ENCODE data around the gene JUND. TPM values are rescaled to one million over a fixed set of nuclear protein-coding genes. Genes with fewer than 3 reads are reported as not detected.

Gene JUND
- total and polyA plus RNA-seq, 2 experiments from 2014 or later, result 40.0 to 181 TPM

DNA sequence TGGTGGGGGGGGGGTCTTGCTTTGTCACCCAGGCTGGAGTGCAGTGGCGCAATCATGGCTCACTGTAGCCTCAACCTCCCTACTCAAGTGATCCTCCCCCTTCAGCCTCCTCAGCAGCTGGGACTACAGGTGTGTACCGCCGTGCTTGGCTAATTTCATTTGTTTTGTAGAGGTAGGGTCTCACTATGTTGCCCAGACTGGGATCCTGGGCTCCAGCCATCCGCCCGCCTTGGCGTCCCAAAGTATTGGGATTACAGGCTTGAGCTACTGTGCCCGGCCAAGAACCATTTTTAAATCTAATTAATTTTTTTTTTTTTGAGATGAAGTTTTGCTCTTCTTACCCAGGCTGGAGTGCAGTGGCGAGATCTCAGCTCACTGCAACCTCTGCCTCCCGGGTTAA, 18.2 kb upstream of the JUND start:
- TF ChIP-seq, protein P1, sequence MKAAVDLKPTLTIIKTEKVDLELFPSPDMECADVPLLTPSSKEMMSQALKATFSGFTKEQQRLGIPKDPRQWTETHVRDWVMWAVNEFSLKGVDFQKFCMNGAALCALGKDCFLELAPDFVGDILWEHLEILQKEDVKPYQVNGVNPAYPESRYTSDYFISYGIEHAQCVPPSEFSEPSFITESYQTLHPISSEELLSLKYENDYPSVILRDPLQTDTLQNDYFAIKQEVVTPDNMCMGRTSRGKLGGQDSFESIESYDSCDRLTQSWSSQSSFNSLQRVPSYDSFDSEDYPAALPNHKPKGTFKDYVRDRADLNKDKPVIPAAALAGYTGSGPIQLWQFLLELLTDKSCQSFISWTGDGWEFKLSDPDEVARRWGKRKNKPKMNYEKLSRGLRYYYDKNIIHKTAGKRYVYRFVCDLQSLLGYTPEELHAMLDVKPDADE (IDR thresholded peaks at IDR 0.05), result no peak
- TF ChIP-seq ZNF331 (CRISPR knock-in tag; IDR thresholded peaks at IDR 0.05; ENCODE audit: low read depth), result no peak
- TF ChIP-seq NANOG (IDR thresholded peaks at IDR 0.05; ENCODE audit: borderline replicate concordance), result no peak
- TF ChIP-seq EZH2phosphoT487 (IDR thresholded peaks at IDR 0.05; ENCODE audit: unreplicated experiment), result no peak
- TF ChIP-seq, protein P2, sequence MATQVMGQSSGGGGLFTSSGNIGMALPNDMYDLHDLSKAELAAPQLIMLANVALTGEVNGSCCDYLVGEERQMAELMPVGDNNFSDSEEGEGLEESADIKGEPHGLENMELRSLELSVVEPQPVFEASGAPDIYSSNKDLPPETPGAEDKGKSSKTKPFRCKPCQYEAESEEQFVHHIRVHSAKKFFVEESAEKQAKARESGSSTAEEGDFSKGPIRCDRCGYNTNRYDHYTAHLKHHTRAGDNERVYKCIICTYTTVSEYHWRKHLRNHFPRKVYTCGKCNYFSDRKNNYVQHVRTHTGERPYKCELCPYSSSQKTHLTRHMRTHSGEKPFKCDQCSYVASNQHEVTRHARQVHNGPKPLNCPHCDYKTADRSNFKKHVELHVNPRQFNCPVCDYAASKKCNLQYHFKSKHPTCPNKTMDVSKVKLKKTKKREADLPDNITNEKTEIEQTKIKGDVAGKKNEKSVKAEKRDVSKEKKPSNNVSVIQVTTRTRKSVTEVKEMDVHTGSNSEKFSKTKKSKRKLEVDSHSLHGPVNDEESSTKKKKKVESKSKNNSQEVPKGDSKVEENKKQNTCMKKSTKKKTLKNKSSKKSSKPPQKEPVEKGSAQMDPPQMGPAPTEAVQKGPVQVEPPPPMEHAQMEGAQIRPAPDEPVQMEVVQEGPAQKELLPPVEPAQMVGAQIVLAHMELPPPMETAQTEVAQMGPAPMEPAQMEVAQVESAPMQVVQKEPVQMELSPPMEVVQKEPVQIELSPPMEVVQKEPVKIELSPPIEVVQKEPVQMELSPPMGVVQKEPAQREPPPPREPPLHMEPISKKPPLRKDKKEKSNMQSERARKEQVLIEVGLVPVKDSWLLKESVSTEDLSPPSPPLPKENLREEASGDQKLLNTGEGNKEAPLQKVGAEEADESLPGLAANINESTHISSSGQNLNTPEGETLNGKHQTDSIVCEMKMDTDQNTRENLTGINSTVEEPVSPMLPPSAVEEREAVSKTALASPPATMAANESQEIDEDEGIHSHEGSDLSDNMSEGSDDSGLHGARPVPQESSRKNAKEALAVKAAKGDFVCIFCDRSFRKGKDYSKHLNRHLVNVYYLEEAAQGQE (IDR thresholded peaks at IDR 0.05; ENCODE audit: unreplicated experiment), result no peak
- TF ChIP-seq JUNB (IDR thresholded peaks at IDR 0.05; ENCODE audit: unreplicated experiment), result no peak
- TF ChIP-seq CREB1 (CRISPR knock-in tag; IDR thresholded peaks at IDR 0.05; ENCODE audit: low read depth), result no peak
- no peak for TF ChIP-seq POLR2AphosphoS5 (IDR thresholded peaks at IDR 0.05; ENCODE audit: low read depth)
- TF ChIP-seq, protein P3, sequence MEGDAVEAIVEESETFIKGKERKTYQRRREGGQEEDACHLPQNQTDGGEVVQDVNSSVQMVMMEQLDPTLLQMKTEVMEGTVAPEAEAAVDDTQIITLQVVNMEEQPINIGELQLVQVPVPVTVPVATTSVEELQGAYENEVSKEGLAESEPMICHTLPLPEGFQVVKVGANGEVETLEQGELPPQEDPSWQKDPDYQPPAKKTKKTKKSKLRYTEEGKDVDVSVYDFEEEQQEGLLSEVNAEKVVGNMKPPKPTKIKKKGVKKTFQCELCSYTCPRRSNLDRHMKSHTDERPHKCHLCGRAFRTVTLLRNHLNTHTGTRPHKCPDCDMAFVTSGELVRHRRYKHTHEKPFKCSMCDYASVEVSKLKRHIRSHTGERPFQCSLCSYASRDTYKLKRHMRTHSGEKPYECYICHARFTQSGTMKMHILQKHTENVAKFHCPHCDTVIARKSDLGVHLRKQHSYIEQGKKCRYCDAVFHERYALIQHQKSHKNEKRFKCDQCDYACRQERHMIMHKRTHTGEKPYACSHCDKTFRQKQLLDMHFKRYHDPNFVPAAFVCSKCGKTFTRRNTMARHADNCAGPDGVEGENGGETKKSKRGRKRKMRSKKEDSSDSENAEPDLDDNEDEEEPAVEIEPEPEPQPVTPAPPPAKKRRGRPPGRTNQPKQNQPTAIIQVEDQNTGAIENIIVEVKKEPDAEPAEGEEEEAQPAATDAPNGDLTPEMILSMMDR (conservative IDR thresholded peaks at IDR 0.05; ENCODE audit: low read depth in 2 of 2), result no peak
- TF ChIP-seq, protein P4, sequence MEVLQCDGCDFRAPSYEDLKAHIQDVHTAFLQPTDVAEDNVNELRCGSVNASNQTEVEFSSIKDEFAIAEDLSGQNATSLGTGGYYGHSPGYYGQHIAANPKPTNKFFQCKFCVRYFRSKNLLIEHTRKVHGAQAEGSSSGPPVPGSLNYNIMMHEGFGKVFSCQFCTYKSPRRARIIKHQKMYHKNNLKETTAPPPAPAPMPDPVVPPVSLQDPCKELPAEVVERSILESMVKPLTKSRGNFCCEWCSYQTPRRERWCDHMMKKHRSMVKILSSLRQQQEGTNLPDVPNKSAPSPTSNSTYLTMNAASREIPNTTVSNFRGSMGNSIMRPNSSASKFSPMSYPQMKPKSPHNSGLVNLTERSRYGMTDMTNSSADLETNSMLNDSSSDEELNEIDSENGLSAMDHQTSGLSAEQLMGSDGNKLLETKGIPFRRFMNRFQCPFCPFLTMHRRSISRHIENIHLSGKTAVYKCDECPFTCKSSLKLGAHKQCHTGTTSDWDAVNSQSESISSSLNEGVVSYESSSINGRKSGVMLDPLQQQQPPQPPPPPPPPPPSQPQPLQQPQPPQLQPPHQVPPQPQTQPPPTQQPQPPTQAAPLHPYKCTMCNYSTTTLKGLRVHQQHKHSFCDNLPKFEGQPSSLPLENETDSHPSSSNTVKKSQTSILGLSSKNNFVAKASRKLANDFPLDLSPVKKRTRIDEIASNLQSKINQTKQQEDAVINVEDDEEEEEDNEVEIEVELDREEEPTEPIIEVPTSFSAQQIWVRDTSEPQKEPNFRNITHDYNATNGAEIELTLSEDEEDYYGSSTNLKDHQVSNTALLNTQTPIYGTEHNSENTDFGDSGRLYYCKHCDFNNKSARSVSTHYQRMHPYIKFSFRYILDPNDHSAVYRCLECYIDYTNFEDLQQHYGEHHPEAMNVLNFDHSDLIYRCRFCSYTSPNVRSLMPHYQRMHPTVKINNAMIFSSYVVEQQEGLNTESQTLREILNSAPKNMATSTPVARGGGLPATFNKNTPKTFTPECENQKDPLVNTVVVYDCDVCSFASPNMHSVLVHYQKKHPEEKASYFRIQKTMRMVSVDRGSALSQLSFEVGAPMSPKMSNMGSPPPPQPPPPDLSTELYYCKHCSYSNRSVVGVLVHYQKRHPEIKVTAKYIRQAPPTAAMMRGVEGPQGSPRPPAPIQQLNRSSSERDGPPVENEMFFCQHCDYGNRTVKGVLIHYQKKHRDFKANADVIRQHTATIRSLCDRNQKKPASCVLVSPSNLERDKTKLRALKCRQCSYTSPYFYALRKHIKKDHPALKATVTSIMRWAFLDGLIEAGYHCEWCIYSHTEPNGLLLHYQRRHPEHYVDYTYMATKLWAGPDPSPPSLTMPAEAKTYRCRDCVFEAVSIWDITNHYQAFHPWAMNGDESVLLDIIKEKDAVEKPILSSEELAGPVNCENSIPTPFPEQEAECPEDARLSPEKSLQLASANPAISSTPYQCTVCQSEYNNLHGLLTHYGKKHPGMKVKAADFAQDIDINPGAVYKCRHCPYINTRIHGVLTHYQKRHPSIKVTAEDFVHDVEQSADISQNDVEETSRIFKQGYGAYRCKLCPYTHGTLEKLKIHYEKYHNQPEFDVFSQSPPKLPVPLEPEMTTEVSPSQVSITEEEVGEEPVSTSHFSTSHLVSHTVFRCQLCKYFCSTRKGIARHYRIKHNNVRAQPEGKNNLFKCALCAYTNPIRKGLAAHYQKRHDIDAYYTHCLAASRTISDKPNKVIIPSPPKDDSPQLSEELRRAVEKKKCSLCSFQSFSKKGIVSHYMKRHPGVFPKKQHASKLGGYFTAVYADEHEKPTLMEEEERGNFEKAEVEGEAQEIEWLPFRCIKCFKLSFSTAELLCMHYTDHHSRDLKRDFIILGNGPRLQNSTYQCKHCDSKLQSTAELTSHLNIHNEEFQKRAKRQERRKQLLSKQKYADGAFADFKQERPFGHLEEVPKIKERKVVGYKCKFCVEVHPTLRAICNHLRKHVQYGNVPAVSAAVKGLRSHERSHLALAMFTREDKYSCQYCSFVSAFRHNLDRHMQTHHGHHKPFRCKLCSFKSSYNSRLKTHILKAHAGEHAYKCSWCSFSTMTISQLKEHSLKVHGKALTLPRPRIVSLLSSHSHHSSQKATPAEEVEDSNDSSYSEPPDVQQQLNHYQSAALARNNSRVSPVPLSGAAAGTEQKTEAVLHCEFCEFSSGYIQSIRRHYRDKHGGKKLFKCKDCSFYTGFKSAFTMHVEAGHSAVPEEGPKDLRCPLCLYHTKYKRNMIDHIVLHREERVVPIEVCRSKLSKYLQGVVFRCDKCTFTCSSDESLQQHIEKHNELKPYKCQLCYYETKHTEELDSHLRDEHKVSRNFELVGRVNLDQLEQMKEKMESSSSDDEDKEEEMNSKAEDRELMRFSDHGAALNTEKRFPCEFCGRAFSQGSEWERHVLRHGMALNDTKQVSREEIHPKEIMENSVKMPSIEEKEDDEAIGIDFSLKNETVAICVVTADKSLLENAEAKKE (CRISPR knock-in tag; IDR thresholded peaks at IDR 0.05), result no peak
- TF ChIP-seq EZH2 (IDR thresholded peaks at IDR 0.05; ENCODE audit: low read depth, unreplicated experiment), result no peak
- TF ChIP-seq STAT1 (IDR thresholded peaks at IDR 0.05; ENCODE audit: unreplicated experiment), result no peak
- no peak for TF ChIP-seq ZNF114 (CRISPR knock-in tag; IDR thresholded peaks at IDR 0.05)
- Histone ChIP-seq H4K20me1 (replicated peaks; ENCODE audit: insufficient read depth) (no peaks in the 10 kb centered on the region), H3K27me3 (ENCODE audit: insufficient read depth) (no peaks in the 10 kb centered on the region), H3K9me2 (ENCODE audit: insufficient read depth) (no peaks in the 10 kb centered on the region), H3F3A (replicated peaks; ENCODE audit: low read depth) (peaks cover 18% of the 10 kb centered on the region), H2AFZ (no peak overlapping the region), H3K4me3 (no peak overlapping the region), H3K36me3 (ENCODE audit: insufficient read depth) (no peaks in the 10 kb centered on the region), H3K4me1 (ENCODE audit: insufficient read depth) (peaks cover 22% of the 10 kb centered on the region), H3K4me2 (no peak overlapping the region), H3K27ac (ENCODE audit: low read depth) (no peak overlapping the region), H3K79me2 (replicated peaks; ENCODE audit: insufficient read depth) (no peaks in the 10 kb centered on the region)
- H3K9me3 Mint-ChIP-seq, result no peaks in the 10 kb centered on the region
- H3K36me3 Mint-ChIP-seq (ENCODE audit: low read depth), result no peaks in the 10 kb centered on the region
- H3K4me3 Mint-ChIP-seq, result no peak overlapping the region
- H3K27me3 Mint-ChIP-seq (ENCODE audit: insufficient read depth, low read depth, poor library complexity), result peaks cover 16% of the 10 kb centered on the region
- H3K27ac Mint-ChIP-seq, result no peak overlapping the region
- H3K4me1 Mint-ChIP-seq, result peaks cover 15% of the 10 kb centered on the region
- ATAC-seq, result no peak
- no peak for DNase-seq (ENCODE audit: low spot score)
